AG20443 (cell line): ENCODE measurements around the gene CABLES1.
A peak's percentile ranks its signal among the peaks of the same experiment; 100 is the strongest.
"Not testable (repeated sequence)": the region's sequence is repeated elsewhere in the genome, so short reads cannot be mapped to it uniquely, and the experiment has no call there.

Experiments
- DNase-seq: peaks from one replicate; pipeline ENCODE4 v3.0.0; 2012; ENCODE audit warnings: low spot score, mixed read lengths

The CABLES1 gene

GRCh38 chr18:23134780-23135549 lies at the start of gene CABLES1:
TSS of gene CABLES1 (plus strand) at chr18:23135485. CDS start at chr18:23135763, 278 bp downstream.
- no peak for DNase-seq

- no peak for DNase-seq
Observed at GRCh38 chr18:23087352-23087751, 47.9 kb upstream of the CABLES1 start.

GRCh38 chr18:23088310-23088709 lies 47.0 kb upstream of the CABLES1 start:
- DNase-seq, result no peak

GRCh38 chr18:23091017-23091993 lies 44.0 kb upstream of the CABLES1 start:
- peak; percentile 27 for DNase-seq

- no peak for DNase-seq
Observed at GRCh38 chr18:23092121-23092520, 43.2 kb upstream of the CABLES1 start.

- DNase-seq, result not testable (repeated sequence)
Observed at GRCh38 chr18:23093130-23093529, 42.2 kb upstream of the CABLES1 start.

GRCh38 chr18:23093772-23094171 lies 41.5 kb upstream of the CABLES1 start:
- DNase-seq, result no peak

- DNase-seq, result no peak
Observed at GRCh38 chr18:23094411-23095190, 40.7 kb upstream of the CABLES1 start.

GRCh38 chr18:23095463-23095862 lies 39.8 kb upstream of the CABLES1 start:
- DNase-seq, result no peak

GRCh38 chr18:23097016-23097415 lies 38.3 kb upstream of the CABLES1 start:
- not testable (repeated sequence) for DNase-seq

GRCh38 chr18:23099621-23100020 lies 35.7 kb upstream of the CABLES1 start:
- DNase-seq, result no peak

- DNase-seq, result no peak
Observed at GRCh38 chr18:23101861-23102432, 33.3 kb upstream of the CABLES1 start.

- no peak for DNase-seq
Observed at GRCh38 chr18:23102493-23103261, 32.6 kb upstream of the CABLES1 start.

GRCh38 chr18:23103449-23103848 lies 31.8 kb upstream of the CABLES1 start:
- DNase-seq, result no peak

- no peak for DNase-seq
Observed at GRCh38 chr18:23105030-23105429, 30.3 kb upstream of the CABLES1 start.

GRCh38 chr18:23105581-23106219 lies 29.6 kb upstream of the CABLES1 start:
- DNase-seq, result no peak

GRCh38 chr18:23106575-23106974 lies 28.7 kb upstream of the CABLES1 start:
- DNase-seq, result peak; percentile 86

- DNase-seq, result no peak
Observed at GRCh38 chr18:23107718-23108117, 27.6 kb upstream of the CABLES1 start.

- DNase-seq, result no peak
Observed at GRCh38 chr18:23108496-23108895, 26.8 kb upstream of the CABLES1 start.

GRCh38 chr18:23109163-23109562 lies 26.1 kb upstream of the CABLES1 start:
- DNase-seq, result not testable (repeated sequence)
